SU-DHL-6 (cell line): ENCODE measurements around the gene QSOX2.

Experiments used
- H2AFZ ChIP-seq: fragments of 200-600 bp; sonication (generic); 2 replicates; pipeline ENCODE4 v1.6.1; 2014; ENCODE audit warnings: low read depth, mild to moderate bottlenecking, moderate library complexity, mixed read lengths, antibody characterized with exemption, low read length; ENCODE audit not compliant: severe bottlenecking
- H3F3A ChIP-seq: fragments of 200-600 bp; shearing (Covaris generic); 2 replicates; pipeline ENCODE4 v1.6.0; 2016; ENCODE audit warnings: antibody characterized with exemption, mild to moderate bottlenecking; ENCODE audit not compliant: insufficient read depth
- H3K27ac ChIP-seq: fragments of 200-600 bp; sonication (generic); 2 replicates; pipeline ENCODE4 v1.5.1; 2016; ENCODE audit warnings: low read depth, mild to moderate bottlenecking, low read length, moderate library complexity, mixed read lengths
- H3K27me3 ChIP-seq: fragments of 200-600 bp; sonication (generic), shearing (Covaris generic); 2 replicates; pipeline ENCODE4 v1.6.0; 2014; ENCODE audit warnings: mild to moderate bottlenecking, low read length
- H3K36me3 ChIP-seq: fragments of 200-600 bp; sonication (generic); 2 replicates; pipeline ENCODE4 v1.6.1; 2014; ENCODE audit warnings: mild to moderate bottlenecking, low read length, mixed read lengths
- H3K4me2 ChIP-seq: fragments of 300-600, 200-600 bp; shearing (Covaris generic), sonication (generic); 2 replicates; pipeline ENCODE4 v1.6.0; 2014; ENCODE audit warnings: low read length, low read depth, mild to moderate bottlenecking; ENCODE audit not compliant: poor library complexity, severe bottlenecking
- H3K4me3 ChIP-seq: fragments of 200-600 bp; sonication (generic); 2 replicates; pipeline ENCODE4 v1.5.1; 2014; ENCODE audit warnings: antibody characterized with exemption, low read length, mild to moderate bottlenecking, mixed read lengths; ENCODE audit not compliant: insufficient read depth, poor library complexity, severe bottlenecking
- H3K79me2 ChIP-seq: fragments of 200-600 bp; sonication (generic); 2 replicates; pipeline ENCODE4 v1.6.1; 2014; ENCODE audit warnings: mild to moderate bottlenecking, low read length, moderate library complexity; ENCODE audit not compliant: insufficient read depth
- H3K9ac ChIP-seq: fragments of 200-600 bp; sonication (generic); 2 replicates; pipeline ENCODE4 v1.7.0; 2014; ENCODE audit warnings: mild to moderate bottlenecking, low read length
- H3K9me2 ChIP-seq: fragments of 200-600 bp; sonication (generic); replicated peaks from 2 replicates; pipeline ENCODE4 v1.6.1; 2014; ENCODE audit warnings: low read length; ENCODE audit not compliant: insufficient read depth
- H3K9me3 ChIP-seq: fragments of 200-600 bp; sonication (generic); 2 replicates; pipeline ENCODE4 v1.6.1; 2014; ENCODE audit warnings: low read length, mixed read lengths; ENCODE audit not compliant: insufficient read depth
- H4K20me1 ChIP-seq: fragments of 200-600 bp; sonication (generic); 2 replicates; pipeline ENCODE4 v1.6.1; 2014; ENCODE audit warnings: low read depth, mild to moderate bottlenecking, antibody characterized with exemption, low read length, moderate library complexity, mixed read lengths
- EZH2phosphoT487 ChIP-seq: fragments of 200-600 bp; sonication (generic), shearing (Covaris generic); conservative IDR thresholded peaks from 2 replicates; pipeline ENCODE4 v1.6.1; 2018; ENCODE audit warnings: mild to moderate bottlenecking, antibody characterized with exemption, low read length, moderate library complexity, mixed read lengths
- TF ChIP-seq, protein P1 (sequence below): fragments of 200-600 bp; sonication (generic); IDR thresholded peaks from one replicate; pipeline ENCODE4 v1.5.1; 2017; ENCODE audit warnings: antibody characterized with exemption, mild to moderate bottlenecking, low read length, moderate library complexity; ENCODE audit not compliant: insufficient read depth, poor library complexity, severe bottlenecking

The QSOX2 gene

GRCh38 chr9:136259836-136260235, 14.2 kb upstream of the QSOX2 start:
- Histone ChIP-seq H3K36me3 (no peaks in the 10 kb centered on the region), H3K27ac (no peak overlapping the region), H3F3A (no peaks in the 10 kb centered on the region), H4K20me1 (no peaks in the 10 kb centered on the region), H3K27me3 (no peaks in the 10 kb centered on the region), H3K79me2 (no peaks in the 10 kb centered on the region), H3K9me2 (no peaks in the 10 kb centered on the region), H2AFZ (no peak overlapping the region), H3K9ac (no peak overlapping the region), H3K4me3 (no peak overlapping the region), H3K4me2 (no peak overlapping the region), H3K9me3 (no peaks in the 10 kb centered on the region)
- TF ChIP-seq, protein P1, sequence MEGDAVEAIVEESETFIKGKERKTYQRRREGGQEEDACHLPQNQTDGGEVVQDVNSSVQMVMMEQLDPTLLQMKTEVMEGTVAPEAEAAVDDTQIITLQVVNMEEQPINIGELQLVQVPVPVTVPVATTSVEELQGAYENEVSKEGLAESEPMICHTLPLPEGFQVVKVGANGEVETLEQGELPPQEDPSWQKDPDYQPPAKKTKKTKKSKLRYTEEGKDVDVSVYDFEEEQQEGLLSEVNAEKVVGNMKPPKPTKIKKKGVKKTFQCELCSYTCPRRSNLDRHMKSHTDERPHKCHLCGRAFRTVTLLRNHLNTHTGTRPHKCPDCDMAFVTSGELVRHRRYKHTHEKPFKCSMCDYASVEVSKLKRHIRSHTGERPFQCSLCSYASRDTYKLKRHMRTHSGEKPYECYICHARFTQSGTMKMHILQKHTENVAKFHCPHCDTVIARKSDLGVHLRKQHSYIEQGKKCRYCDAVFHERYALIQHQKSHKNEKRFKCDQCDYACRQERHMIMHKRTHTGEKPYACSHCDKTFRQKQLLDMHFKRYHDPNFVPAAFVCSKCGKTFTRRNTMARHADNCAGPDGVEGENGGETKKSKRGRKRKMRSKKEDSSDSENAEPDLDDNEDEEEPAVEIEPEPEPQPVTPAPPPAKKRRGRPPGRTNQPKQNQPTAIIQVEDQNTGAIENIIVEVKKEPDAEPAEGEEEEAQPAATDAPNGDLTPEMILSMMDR: no peak
- TF ChIP-seq EZH2phosphoT487: no peak

DNA sequence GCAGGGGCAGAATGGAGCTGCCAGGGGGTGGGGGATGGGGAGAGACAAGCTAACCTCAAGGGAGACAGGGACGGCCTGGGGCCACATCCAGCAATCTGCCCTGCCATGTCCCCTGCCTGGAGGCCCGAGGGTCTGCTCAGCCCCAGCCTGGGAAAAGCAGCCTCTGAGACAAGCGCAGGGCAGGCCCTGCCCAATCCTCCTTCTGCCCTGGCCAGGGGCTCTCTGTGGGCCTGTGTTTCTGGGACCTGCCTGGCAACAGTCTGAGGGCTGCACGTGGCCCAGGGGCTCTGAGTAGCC, 13.9 kb upstream of the QSOX2 start:
- H3K9me3 ChIP-seq: no peaks in the 10 kb centered on the region
- no peaks in the 10 kb centered on the region for H3K9me2 ChIP-seq
- TF ChIP-seq EZH2phosphoT487: no peak
- TF ChIP-seq, protein P1: no peak
- H3K36me3 ChIP-seq: no peaks in the 10 kb centered on the region
- H4K20me1 ChIP-seq: no peaks in the 10 kb centered on the region
- no peaks in the 10 kb centered on the region for H3K27me3 ChIP-seq
- no peak overlapping the region for H3K9ac ChIP-seq
- H3K4me2 ChIP-seq: no peak overlapping the region
- H2AFZ ChIP-seq: no peak overlapping the region
- H3K79me2 ChIP-seq: no peaks in the 10 kb centered on the region
- H3K4me3 ChIP-seq: no peak overlapping the region
- H3K27ac ChIP-seq: no peak overlapping the region
- H3F3A ChIP-seq: no peaks in the 10 kb centered on the region

GRCh38 chr9:136258786-136259516, 13.3 kb upstream of the QSOX2 start:
- Histone ChIP-seq H3K27ac (no peak overlapping the region), H3K36me3 (no peaks in the 10 kb centered on the region), H3F3A (no peaks in the 10 kb centered on the region), H3K4me3 (no peak overlapping the region), H4K20me1 (no peaks in the 10 kb centered on the region), H3K9me3 (no peaks in the 10 kb centered on the region), H3K9ac (no peak overlapping the region), H2AFZ (no peak overlapping the region), H3K79me2 (no peaks in the 10 kb centered on the region), H3K4me2 (no peak overlapping the region), H3K9me2 (no peaks in the 10 kb centered on the region), H3K27me3 (no peaks in the 10 kb centered on the region)
- TF ChIP-seq EZH2phosphoT487: no peak

GRCh38 chr9:136258299-136258625, 12.7 kb upstream of the QSOX2 start:
- Histone ChIP-seq H3K27ac (no peak overlapping the region), H3K79me2 (no peaks in the 10 kb centered on the region), H3K4me3 (no peak overlapping the region), H3F3A (no peaks in the 10 kb centered on the region), H3K9ac (no peak overlapping the region), H2AFZ (no peak overlapping the region), H3K4me2 (no peak overlapping the region), H3K27me3 (no peaks in the 10 kb centered on the region), H4K20me1 (no peaks in the 10 kb centered on the region), H3K36me3 (no peaks in the 10 kb centered on the region), H3K9me3 (no peaks in the 10 kb centered on the region), H3K9me2 (no peaks in the 10 kb centered on the region)
- no peak for TF ChIP-seq EZH2phosphoT487
- TF ChIP-seq, protein P1: no peak
